Activated CD8-positive, alpha-beta memory T cell treated with anti-CD3 and anti-CD28 coated beads, Interleukin-2, amount 10 ng/mL, durations not matched to agents 7 days and 5 days (primary cell): ENCODE data around the gene SORCS2. TPM values are rescaled to one million over a fixed set of nuclear protein-coding genes. Genes with fewer than 3 reads are reported as not detected.

ENCODE experiments used
- ATAC-seq: fragments of 150-1000 bp; cut with Tn5 transposase; one replicate; pipeline ENCODE4 v1.10.0; 2021; ENCODE audit warnings: moderate library complexity
- CTCF ChIA-PET: fragments of 350-600 bp; sonication (Branson Sonifier 250); formaldehyde crosslinking; loops from one replicate; lab custom pipeline; 2021; ENCODE audit warnings: antibody characterized with exemption; lab: Charles Lee
- DNase-seq: peaks from one replicate; pipeline ENCODE4 v3.0.0-alpha.2; 2020
- H3K27ac Mint-ChIP-seq: one replicate; pipeline ENCODE4 v1.8.0; 2021; ENCODE audit warnings: mild to moderate bottlenecking, mixed read lengths
- H3K27me3 Mint-ChIP-seq: one replicate; pipeline ENCODE4 v1.8.0; 2021; ENCODE audit warnings: mixed read lengths
- H3K36me3 Mint-ChIP-seq: one replicate; pipeline ENCODE4 v1.8.0; 2021; ENCODE audit warnings: mild to moderate bottlenecking, mixed read lengths
- H3K4me1 Mint-ChIP-seq: one replicate; pipeline ENCODE4 v1.8.0; 2021; ENCODE audit warnings: mixed read lengths
- H3K4me3 Mint-ChIP-seq: one replicate; pipeline ENCODE4 v1.8.0; 2021; ENCODE audit warnings: mild to moderate bottlenecking, moderate library complexity, mixed read lengths
- H3K9me3 Mint-ChIP-seq: one replicate; pipeline ENCODE4 v1.8.0; 2022; ENCODE audit warnings: low read depth, mixed read lengths
- total RNA-seq, 2 experiments: library from RNA; stranded (reverse); gene quantifications; one replicate each; pipeline ENCODE4 v1.2.3, GENCODE V29; 2021

SORCS2 gene
- total RNA-seq, 2 experiments from 2014 or later: 0.05 to 0.06 TPM

DNA sequence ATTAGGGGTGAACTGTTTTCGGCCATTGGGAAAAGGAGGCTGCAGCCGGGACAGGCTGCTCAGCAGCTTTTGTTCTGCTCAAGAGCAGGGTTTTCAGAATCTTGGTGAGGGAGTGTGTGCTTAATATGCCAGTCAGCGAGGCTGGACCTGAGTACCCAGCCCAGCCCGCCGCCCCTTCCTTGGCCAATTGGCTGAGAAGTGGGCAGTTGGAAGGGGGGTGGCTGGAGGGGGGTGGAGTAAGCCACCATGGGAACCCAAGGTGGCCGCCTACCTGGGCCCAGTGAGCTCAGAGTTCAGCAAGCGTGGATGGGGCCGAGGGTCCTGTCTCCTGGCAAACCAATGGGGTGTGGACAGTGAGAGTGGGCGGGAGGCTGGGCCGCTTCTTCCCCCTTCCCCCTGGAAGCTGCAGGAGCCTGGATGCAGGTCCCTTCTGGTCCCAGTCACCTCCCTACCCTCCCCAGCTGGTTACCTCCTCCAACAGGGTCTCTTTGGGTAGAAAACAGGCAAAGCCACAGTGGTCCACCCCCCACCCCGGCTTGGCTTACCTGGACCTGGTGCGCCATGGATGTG, 52.5 kb downstream of the SORCS2 start:
- H3K4me1 Mint-ChIP-seq: no peaks in the 10 kb centered on the region
- no peak for ATAC-seq
- DNase-seq: no peak
- H3K27me3 Mint-ChIP-seq: no peaks in the 10 kb centered on the region
- H3K27ac Mint-ChIP-seq: no peak overlapping the region
- H3K4me3 Mint-ChIP-seq: no peak overlapping the region
- H3K9me3 Mint-ChIP-seq: no peaks in the 10 kb centered on the region
- no peaks in the 10 kb centered on the region for H3K36me3 Mint-ChIP-seq
- CTCF ChIA-PET: no interaction called here

DNA sequence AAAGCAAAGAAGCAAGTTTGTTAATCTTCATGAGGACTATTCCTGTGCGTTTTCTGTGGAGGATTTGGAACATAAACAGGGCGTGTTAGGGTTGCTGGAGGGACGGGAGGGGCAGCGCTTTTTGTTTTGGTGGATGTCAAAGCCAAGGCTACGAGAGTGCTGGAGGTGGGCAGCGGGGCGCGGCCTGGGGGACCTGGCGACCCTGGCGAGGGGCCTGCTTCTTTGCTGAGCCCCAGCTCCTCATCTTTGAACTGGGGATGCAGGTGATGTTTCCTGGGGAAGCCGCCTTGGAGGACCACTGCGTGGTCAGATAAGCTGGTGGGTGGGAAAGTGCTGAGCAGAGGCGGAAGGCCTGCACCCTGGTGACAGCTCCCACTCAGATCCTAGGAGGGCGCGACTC, 55.2 kb downstream of the SORCS2 start:
- DNase-seq (no peak), ATAC-seq (no peak)
- no peaks in the 10 kb centered on the region for H3K4me1 Mint-ChIP-seq
- CTCF ChIA-PET: no interaction called here
- no peaks in the 10 kb centered on the region for H3K27me3 Mint-ChIP-seq
- H3K27ac Mint-ChIP-seq: no peak overlapping the region
- no peaks in the 10 kb centered on the region for H3K9me3 Mint-ChIP-seq
- no peaks in the 10 kb centered on the region for H3K36me3 Mint-ChIP-seq
- H3K4me3 Mint-ChIP-seq: no peak overlapping the region

DNA sequence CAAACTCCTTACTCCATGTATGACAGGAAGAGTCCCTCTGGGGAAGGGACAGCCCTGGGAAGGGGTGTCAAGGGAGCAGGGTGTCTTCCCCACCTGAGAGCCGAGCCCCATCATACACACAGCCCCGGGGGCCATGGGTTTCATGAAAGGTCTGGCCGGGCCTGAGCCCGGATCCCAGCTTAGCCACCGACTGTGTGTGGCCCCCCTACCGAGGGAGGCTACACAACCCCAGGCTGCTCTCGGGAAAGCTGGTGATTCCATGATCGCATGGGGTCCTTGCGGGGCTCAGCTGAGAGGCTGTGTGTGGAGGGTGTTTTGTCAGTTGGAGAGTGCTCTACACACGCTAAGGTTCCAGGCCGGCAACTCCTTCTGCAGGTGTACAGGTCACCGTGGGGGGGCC, 55.6 kb downstream of the SORCS2 start:
- no peak overlapping the region for H3K4me3 Mint-ChIP-seq
- H3K36me3 Mint-ChIP-seq: no peaks in the 10 kb centered on the region
- no peak for ATAC-seq
- no peaks in the 10 kb centered on the region for H3K27me3 Mint-ChIP-seq
- H3K27ac Mint-ChIP-seq: no peak overlapping the region
- DNase-seq: no peak
- no peaks in the 10 kb centered on the region for H3K4me1 Mint-ChIP-seq
- CTCF ChIA-PET: no interaction called here
- H3K9me3 Mint-ChIP-seq: no peaks in the 10 kb centered on the region

DNA sequence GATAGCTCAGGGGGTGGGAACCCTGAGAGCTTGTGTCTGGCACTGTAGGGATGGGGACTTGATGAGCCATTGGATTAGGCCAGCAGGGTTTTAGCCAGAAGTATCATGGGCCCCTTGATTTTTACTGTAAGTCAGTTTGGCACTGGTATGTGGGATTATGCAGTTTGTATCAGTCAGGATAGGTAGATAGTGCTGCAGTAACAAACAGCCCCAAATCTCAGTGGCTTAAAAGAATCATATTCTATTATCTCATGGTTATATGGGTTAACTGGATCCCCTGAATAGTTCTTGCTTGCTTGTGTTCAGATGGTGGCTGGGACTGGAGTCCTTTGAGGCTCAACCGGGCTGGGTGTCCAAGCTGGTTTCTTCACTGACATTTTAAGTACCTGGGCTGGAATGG, 56.5 kb downstream of the SORCS2 start:
- ATAC-seq (no peak), DNase-seq (no peak)
- Mint-ChIP-seq H3K27me3 (no peaks in the 10 kb centered on the region), H3K36me3 (no peaks in the 10 kb centered on the region), H3K27ac (no peak overlapping the region), H3K9me3 (no peaks in the 10 kb centered on the region), H3K4me1 (no peaks in the 10 kb centered on the region), H3K4me3 (no peak overlapping the region)
- CTCF ChIA-PET: no interaction called here

DNA sequence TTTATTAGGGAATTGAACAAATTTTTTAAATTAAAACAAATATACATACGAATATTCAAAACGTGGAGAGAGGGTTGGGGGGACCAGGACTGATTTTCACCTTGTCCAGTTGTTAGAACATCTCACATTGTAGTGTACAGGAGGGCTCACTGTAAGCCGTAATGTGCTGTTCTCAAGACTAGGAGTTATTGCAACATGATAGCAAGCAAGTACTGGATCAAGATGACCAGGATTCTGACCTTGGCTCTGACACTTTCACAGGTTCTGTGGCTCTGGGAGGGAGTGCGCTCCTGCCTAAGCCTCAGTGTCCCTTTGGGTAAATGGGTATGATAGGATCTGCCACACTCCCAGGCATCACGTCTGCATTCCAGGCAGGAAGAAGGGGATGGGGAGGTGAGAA, 59.0 kb downstream of the SORCS2 start:
- Mint-ChIP-seq H3K27ac (no peak overlapping the region), H3K36me3 (no peaks in the 10 kb centered on the region), H3K9me3 (no peaks in the 10 kb centered on the region), H3K4me3 (no peak overlapping the region), H3K27me3 (no peaks in the 10 kb centered on the region), H3K4me1 (no peaks in the 10 kb centered on the region)
- ATAC-seq (no peak), DNase-seq (no peak)
- CTCF ChIA-PET: no interaction called here

DNA sequence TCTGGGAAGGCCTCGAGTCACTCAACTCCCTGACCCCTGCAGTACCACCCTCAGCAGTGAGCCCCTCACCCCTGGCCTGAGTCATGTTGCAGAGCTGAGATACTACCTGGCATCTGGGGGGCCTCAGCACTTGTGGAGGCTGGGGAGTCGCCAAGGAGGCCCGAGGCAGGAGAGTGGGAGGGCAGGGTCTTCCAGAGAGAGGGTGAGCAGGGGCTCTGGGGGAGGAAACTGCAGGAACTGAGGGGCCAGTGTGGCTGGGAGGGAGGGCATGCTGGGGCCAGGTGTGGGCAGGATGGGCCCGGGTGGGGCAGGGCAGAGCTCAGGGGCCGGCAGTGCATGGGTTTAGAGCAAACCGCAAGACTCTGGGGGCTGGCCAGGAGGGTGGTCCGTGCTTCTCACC, 59.7 kb downstream of the SORCS2 start:
- no peak overlapping the region for H3K4me3 Mint-ChIP-seq
- H3K4me1 Mint-ChIP-seq: no peaks in the 10 kb centered on the region
- no peak overlapping the region for H3K27ac Mint-ChIP-seq
- DNase-seq (no peak), ATAC-seq (no peak)
- no peaks in the 10 kb centered on the region for H3K36me3 Mint-ChIP-seq
- H3K9me3 Mint-ChIP-seq: no peaks in the 10 kb centered on the region
- CTCF ChIA-PET: no interaction called here
- no peaks in the 10 kb centered on the region for H3K27me3 Mint-ChIP-seq

DNA sequence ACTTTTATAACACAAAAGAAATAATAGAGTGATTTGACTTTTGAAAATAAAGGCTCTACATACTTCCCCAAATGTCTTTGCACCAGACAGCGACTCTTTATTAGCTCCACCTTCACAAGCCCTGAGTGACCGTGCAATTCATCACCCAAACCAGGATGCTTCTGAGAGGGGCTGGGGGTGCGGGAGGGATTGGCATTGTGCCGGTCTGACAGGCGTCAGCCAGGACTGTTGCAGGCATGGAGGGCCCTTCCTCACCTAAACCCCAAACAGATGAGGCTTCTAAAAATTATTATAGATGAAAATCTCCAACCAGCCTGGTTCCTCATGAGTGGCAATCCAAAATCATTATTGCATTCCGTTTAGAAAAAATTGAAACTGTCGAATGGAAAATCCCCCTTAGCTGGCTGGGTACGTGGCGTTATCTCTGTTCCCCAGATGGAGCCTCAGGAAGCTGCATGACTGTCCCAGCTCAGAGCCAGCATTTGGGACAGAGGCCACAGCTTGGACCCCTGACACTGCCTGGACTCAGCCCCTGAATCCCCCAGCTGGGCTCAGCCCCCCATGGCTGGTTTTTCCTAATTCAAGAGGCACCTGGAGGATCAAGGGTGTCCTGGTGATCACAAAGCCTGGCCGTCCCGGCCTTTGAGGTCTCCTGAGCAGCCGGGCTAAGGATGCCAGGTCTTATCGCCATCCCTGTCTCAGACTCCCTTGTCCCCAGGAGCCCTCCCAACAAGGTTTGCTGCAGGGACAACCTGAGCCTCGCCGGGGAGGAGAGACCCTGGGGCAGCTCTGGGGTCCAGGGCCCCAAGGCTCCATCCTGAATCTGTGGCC, 60.4 kb downstream of the SORCS2 start:
- Mint-ChIP-seq H3K27ac (no peak overlapping the region), H3K4me3 (no peak overlapping the region), H3K27me3 (no peaks in the 10 kb centered on the region), H3K9me3 (no peaks in the 10 kb centered on the region), H3K4me1 (no peaks in the 10 kb centered on the region), H3K36me3 (no peaks in the 10 kb centered on the region)
- CTCF ChIA-PET: no interaction called here
- DNase-seq (no peak), ATAC-seq (no peak)

DNA sequence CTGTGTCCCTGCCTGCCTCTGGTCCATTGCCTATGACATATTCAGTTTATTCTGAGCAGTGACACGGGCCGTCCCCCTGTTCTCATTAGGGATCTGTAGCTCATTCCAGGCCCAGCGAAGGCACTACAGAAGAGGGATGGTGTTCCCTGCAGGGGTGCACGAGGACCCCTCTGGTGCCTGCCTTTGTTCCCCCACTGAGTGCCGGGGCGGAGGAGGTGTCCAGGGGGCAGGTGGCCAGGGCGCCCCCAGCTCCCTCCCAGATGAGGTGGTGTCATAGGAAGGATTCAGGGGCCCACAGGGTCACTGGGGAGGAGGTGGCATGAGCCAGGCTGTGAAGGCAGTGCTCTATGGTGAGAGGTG, 61.0 kb downstream of the SORCS2 start:
- no peak overlapping the region for H3K27ac Mint-ChIP-seq
- no peaks in the 10 kb centered on the region for H3K9me3 Mint-ChIP-seq
- H3K4me3 Mint-ChIP-seq: no peak overlapping the region
- H3K4me1 Mint-ChIP-seq: no peaks in the 10 kb centered on the region
- ATAC-seq (no peak), DNase-seq (no peak)
- no peaks in the 10 kb centered on the region for H3K36me3 Mint-ChIP-seq
- CTCF ChIA-PET: no interaction called here
- H3K27me3 Mint-ChIP-seq: no peaks in the 10 kb centered on the region

DNA sequence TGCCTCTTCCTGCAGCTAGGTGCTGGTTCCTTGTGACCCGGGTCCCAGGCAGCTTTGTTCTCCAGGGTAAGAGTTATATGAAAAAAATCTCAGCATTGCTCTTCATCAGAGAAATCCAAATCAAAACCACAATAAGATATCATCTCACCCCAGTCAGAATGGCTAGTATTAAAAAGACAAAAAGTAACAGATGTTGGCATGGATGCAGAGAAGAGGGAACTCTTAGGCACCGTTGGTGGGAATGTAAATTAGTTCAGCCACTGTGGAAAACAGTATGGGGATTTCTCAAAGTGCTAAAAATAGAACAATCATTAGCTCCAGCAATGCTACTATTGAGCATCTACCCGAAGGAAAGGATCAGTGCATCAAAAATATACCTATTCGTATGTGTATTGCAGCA, 61.5 kb downstream of the SORCS2 start:
- DNase-seq (no peak), ATAC-seq (no peak)
- Mint-ChIP-seq H3K27me3 (no peaks in the 10 kb centered on the region), H3K9me3 (no peaks in the 10 kb centered on the region), H3K36me3 (no peaks in the 10 kb centered on the region), H3K4me1 (no peaks in the 10 kb centered on the region), H3K4me3 (no peak overlapping the region), H3K27ac (no peak overlapping the region)
- CTCF ChIA-PET: no interaction called here

DNA sequence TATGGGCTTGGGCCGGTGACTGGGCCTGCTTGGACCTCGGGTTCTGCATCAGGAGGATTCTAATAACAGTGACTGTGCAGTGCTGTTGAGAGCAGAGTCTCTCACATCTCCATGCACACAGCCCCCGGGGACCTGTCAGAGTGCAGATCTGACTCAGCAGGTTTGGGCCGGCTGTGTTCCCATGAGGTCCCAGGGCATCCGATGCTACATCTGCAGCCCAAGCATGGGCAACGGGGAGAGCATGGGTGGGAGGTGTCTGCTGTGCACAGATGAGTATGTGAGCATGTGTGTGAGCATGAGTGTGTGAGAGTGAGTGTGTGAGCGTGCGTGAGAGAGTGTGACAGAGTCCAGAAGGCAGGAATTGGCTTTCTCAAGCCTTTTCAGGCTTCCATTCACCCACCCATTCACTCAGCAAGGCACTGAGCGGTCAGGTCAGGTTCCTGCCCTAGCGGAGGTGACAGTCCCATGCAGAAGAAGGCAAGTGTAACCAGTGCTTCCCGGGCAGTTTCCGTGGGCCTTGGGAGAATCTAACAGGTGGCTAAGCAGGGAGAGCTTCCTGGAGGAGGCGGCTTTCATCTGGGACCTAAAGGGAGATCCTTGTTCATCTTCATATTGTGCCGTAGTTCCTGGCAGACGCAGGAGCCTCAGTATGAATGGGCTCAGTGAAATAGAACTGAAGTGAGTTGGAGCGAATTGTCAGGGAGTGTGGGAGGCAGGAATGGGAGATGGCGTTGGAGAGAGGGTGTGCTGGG, 62.6 kb downstream of the SORCS2 start:
- Mint-ChIP-seq H3K9me3 (no peaks in the 10 kb centered on the region), H3K4me3 (no peak overlapping the region), H3K36me3 (no peaks in the 10 kb centered on the region), H3K4me1 (no peaks in the 10 kb centered on the region), H3K27me3 (no peaks in the 10 kb centered on the region), H3K27ac (no peak overlapping the region)
- DNase-seq (no peak), ATAC-seq (no peak)
- CTCF ChIA-PET: no interaction called here

DNA sequence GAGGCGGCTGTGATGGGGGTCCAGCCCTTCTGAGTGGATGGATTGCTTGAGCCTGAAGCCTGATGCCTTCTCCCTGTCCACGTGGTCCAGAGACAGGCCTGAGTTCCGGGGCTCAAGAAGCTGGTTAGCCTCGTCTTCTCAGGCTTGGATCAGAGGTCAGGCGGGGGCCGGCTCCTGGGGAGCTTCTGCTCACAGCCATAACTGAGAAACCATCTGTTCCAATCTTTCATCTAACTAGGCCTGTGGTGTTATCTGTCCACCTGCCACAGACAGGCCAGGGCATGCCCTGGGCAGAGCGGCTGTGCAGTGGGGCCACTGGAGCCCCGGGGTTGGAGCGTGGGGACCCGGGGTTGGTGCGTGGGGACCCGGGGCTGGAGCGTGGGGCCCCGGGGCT, 63.1 kb downstream of the SORCS2 start:
- Mint-ChIP-seq H3K36me3 (no peaks in the 10 kb centered on the region), H3K27me3 (no peaks in the 10 kb centered on the region), H3K9me3 (no peaks in the 10 kb centered on the region), H3K27ac (no peak overlapping the region), H3K4me3 (no peak overlapping the region), H3K4me1 (no peaks in the 10 kb centered on the region)
- DNase-seq (no peak), ATAC-seq (no peak)
- CTCF ChIA-PET: no interaction called here

DNA sequence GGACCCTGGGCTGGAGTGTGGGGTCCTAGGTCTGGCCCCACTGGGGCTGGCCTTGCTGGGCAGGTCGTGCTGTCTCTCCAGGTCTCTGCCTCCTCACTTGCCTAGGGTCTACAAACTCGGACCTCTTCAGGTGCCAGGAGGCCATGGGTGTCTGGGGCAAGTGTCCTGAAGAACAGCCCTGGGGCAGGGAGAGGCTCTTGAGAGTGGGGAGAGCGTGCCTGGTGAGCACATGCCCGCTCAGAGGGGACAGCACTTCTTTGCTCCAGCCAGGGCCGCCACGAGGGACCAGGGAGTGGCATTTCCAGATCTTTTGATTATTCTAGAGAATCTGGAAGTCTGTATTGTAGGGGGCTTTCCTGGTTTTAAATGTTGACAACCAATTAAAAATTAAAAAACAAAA, 63.7 kb downstream of the SORCS2 start:
- no peaks in the 10 kb centered on the region for H3K27me3 Mint-ChIP-seq
- H3K4me3 Mint-ChIP-seq: no peak overlapping the region
- no peaks in the 10 kb centered on the region for H3K9me3 Mint-ChIP-seq
- no peaks in the 10 kb centered on the region for H3K36me3 Mint-ChIP-seq
- CTCF ChIA-PET: no interaction called here
- no peak for DNase-seq
- no peak overlapping the region for H3K27ac Mint-ChIP-seq
- ATAC-seq: no peak
- no peaks in the 10 kb centered on the region for H3K4me1 Mint-ChIP-seq

DNA sequence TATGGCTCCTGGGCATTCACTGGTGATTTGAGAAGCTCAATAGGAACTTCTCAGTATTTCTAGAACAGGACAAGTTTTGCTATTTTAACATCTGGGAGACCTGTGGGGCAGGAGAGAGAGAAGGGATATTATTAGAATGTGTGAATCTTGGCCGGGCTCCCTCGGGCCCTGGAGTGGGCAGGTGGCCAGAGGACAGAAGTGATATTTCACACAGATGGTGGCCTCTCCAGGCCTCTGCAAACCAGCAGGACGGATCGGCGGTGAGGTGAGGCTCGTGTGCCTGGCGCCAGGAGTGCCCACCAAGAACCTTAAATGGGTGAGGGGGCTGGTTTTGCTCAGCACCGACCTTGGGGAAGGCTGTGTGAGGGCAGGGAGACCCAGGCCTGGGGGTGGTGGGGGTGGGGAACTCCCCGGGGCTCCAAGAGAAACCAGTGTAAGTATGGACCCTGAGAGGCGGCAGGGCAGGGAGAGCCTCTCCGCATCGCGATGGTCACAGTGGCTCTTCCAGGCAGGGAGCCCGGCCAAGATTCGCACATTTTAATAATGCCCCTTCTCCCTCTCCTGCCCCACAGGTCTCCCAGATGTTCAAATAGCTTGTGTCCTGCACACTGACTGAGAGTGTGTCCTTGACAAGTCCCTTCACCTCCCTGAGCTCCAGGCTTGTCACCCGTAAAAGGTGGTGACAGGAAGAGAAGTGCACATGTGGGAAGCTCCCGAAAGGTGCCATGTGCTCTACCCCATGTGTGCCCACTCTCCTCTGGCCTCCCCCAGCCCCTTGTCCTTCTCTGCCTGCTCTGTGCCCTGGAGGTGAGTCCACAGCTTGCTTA, 64.9 kb downstream of the SORCS2 start:
- CTCF ChIA-PET: no interaction called here
- ATAC-seq: no peak
- H3K9me3 Mint-ChIP-seq: no peaks in the 10 kb centered on the region
- no peak overlapping the region for H3K27ac Mint-ChIP-seq
- H3K27me3 Mint-ChIP-seq: no peaks in the 10 kb centered on the region
- no peaks in the 10 kb centered on the region for H3K36me3 Mint-ChIP-seq
- no peak for DNase-seq
- no peak overlapping the region for H3K4me3 Mint-ChIP-seq
- no peaks in the 10 kb centered on the region for H3K4me1 Mint-ChIP-seq
